Mammary epithelial cell (primary cell): ENCODE results near the gene PSORS1C2.

Source experiments
- EZH2 ChIP-seq: IDR thresholded peaks from 2 replicates; pipeline ENCODE4 v1.6.1; 2012; ENCODE audit warnings: low read length, inconsistent platforms, borderline replicate concordance
- TF ChIP-seq, protein P1 (sequence below), 2 donors: IDR thresholded peaks in 1 of 2; conservative IDR thresholded peaks in 1 of 2; 2 replicates each; pipeline ENCODE4 v1.5.1; 2011 to 2012; ENCODE audit warnings: inconsistent platforms in 2 of 2, low read length in 2 of 2, mild to moderate bottlenecking in 2 of 2, control low read depth in 1 of 2, low read depth in 1 of 2; ENCODE audit not compliant: insufficient read depth in 1 of 2; ENCODE audit errors: extremely low read depth in 1 of 2

DNA sequence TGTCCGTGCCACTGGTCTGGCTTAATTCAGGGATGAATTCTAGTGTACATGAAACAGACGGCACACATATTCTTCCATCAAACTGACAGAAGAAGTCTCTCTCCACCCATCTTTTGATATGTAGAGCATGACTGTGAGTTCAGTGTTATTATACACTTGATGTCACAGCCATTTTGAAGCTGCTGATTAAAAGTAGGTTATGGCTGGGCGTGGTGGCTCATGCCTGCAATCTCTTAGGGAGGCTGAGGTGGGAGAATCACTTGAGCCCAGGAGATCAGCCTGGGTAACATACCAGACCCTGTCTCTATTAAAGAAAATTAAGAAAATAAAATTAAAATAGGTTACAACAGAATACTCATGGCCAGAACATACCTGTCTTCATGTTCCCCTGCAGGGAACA lies 47.2 kb downstream of the PSORS1C2 start:
- TF ChIP-seq, protein P1, sequence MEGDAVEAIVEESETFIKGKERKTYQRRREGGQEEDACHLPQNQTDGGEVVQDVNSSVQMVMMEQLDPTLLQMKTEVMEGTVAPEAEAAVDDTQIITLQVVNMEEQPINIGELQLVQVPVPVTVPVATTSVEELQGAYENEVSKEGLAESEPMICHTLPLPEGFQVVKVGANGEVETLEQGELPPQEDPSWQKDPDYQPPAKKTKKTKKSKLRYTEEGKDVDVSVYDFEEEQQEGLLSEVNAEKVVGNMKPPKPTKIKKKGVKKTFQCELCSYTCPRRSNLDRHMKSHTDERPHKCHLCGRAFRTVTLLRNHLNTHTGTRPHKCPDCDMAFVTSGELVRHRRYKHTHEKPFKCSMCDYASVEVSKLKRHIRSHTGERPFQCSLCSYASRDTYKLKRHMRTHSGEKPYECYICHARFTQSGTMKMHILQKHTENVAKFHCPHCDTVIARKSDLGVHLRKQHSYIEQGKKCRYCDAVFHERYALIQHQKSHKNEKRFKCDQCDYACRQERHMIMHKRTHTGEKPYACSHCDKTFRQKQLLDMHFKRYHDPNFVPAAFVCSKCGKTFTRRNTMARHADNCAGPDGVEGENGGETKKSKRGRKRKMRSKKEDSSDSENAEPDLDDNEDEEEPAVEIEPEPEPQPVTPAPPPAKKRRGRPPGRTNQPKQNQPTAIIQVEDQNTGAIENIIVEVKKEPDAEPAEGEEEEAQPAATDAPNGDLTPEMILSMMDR (conservative IDR thresholded peaks at IDR 0.05 in 1 of 2, IDR thresholded peaks at IDR 0.05 in 1 of 2; ENCODE audit: extremely low read depth in 1 of 2, insufficient read depth in 1 of 2, low read depth in 1 of 2, low read length in 2 of 2) = no peak
- no peak for TF ChIP-seq EZH2
